Measurements from ENCODE around the gene LHB. TPM values are rescaled to one million over a fixed set of nuclear protein-coding genes. Genes with fewer than 3 reads are reported as not detected.
A peak's percentile ranks its signal among the peaks of the same experiment; 100 is the strongest.

The LHB gene
- polyA plus RNA-seq, 1 donor = not detected

DNA sequence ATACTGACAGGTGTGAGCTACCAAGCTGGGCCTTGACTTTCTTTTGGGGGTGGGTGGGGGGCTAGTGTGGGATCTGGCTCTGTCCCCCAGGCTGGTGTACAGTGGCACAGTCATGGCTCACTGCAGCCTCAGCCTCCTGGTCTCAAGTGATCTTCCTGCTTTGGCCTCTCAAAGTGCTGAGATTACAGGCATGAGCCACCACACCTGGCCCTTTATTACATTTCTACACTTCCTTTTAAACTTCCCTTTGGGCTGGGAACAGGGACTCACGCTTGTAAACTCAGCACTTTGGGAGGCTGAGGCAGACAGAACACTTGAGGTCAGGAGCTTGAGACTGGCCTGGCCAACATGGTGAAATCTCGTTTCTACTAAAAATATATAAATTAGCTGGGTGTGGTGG is 39.8 kb downstream of the LHB start:
- Histone ChIP-seq H3K36me3 (ENCODE audit: control insufficient read depth, insufficient read depth, low read length) (peaks cover 62% of the 10 kb centered on the region), H3K4me1 (ENCODE audit: control insufficient read depth, insufficient read depth, low read length) (no peaks in the 10 kb centered on the region), H3K27ac (ENCODE audit: low read length) (no peak overlapping the region), H3K4me3 (ENCODE audit: low read length) (no peak overlapping the region), H3K27me3 (ENCODE audit: control insufficient read depth, insufficient read depth, low read length) (no peaks in the 10 kb centered on the region), H3K9me3 (ENCODE audit: control insufficient read depth, low read depth, low read length) (no peaks in the 10 kb centered on the region)
- WGBS (ENCODE audit: insufficient coverage, low lambda C conversion rate) = no CpG with 5 or more reads among the region's 2 CpGs
- no peak for DNase-seq

DNA sequence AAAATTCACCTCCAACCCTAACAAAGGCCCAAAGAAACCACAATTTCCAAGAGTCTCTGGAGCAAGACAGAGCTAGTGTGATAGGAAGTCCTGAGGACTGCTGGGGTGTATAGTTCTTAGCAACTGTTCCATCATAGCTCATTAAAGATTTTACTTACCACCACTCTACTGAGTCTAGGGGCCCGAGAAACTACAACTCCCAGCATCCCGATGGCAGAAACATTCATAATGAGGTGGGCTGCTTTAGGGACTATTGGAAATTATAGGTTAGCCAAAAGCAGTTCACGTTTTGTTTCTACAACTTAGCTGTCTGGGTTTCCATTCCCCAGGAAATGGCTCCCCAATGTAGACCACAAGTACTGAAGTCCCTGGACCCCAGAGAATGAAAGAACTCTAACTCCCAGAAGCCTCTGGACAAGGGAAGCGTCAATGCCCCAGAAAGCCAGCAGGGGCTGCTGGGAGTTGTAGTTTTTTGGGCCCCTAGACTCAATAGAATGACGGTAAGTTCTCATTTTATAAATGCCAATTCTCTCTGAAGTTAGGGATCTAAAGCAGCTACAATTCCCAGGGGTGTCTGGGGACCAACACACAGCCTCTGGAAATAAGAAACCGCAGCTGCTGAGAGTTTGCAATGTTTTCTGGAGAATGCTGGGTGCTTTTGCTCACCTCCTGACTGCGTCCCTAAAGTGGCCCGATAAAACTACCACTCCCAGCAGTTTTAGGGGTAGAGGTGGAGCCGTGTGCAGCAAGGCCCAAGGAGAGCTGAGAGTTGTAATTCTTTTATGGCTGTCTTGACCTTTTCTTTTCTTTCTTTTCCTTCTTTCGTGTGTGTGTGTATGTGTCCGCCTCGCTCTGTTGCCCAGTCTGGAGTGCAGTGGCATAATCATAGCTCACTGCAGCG is 40.7 kb downstream of the LHB start:
- Histone ChIP-seq H3K27ac (ENCODE audit: low read length) (no peak overlapping the region), H3K36me3 (ENCODE audit: control insufficient read depth, insufficient read depth, low read length) (peaks cover 54% of the 10 kb centered on the region), H3K4me3 (ENCODE audit: low read length) (no peak overlapping the region), H3K27me3 (ENCODE audit: control insufficient read depth, insufficient read depth, low read length) (no peaks in the 10 kb centered on the region), H3K4me1 (ENCODE audit: control insufficient read depth, insufficient read depth, low read length) (no peaks in the 10 kb centered on the region), H3K9me3 (ENCODE audit: control insufficient read depth, low read depth, low read length) (no peaks in the 10 kb centered on the region)
- no peak for DNase-seq
- WGBS (ENCODE audit: insufficient coverage, low lambda C conversion rate) = 100% methylated on average over 3 of the region's 13 CpGs

DNA sequence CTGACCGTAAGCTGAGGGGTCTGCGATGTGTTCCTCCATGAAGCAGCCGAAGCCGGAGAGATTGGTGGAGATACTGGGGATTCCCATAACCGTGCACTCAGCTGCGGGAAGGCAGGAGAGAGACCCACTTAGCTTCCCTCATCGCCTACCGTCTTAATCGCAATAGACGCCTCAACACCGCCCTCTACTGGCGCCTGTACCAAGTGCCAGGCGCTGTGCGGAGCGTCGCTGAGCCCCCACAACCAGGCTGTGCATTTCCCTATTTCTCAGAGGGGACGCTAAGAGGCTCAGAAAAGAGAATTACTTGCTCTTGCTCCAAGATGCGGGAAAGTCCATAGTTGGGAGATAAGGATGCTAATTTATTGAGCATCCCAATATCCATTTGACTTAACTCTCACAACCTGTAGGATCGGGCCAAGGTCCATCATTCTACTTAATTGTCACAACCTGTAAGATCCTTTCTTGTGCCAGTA is 45.9 kb downstream of the LHB start:
- Histone ChIP-seq H3K27me3 (ENCODE audit: control insufficient read depth, insufficient read depth, low read length) (no peaks in the 10 kb centered on the region), H3K9me3 (ENCODE audit: control insufficient read depth, low read depth, low read length) (peaks cover 10% of the 10 kb centered on the region), H3K27ac (ENCODE audit: low read length) (no peak overlapping the region), H3K4me3 (ENCODE audit: low read length) (no peak overlapping the region), H3K4me1 (ENCODE audit: control insufficient read depth, insufficient read depth, low read length) (peaks cover 2% of the 10 kb centered on the region), H3K36me3 (ENCODE audit: control insufficient read depth, insufficient read depth, low read length) (peaks cover 64% of the 10 kb centered on the region)
- peak; percentile 76 to 79 for DNase-seq
- no CpG with 5 or more reads among the region's 19 CpGs for WGBS (ENCODE audit: insufficient coverage, low lambda C conversion rate)

DNA sequence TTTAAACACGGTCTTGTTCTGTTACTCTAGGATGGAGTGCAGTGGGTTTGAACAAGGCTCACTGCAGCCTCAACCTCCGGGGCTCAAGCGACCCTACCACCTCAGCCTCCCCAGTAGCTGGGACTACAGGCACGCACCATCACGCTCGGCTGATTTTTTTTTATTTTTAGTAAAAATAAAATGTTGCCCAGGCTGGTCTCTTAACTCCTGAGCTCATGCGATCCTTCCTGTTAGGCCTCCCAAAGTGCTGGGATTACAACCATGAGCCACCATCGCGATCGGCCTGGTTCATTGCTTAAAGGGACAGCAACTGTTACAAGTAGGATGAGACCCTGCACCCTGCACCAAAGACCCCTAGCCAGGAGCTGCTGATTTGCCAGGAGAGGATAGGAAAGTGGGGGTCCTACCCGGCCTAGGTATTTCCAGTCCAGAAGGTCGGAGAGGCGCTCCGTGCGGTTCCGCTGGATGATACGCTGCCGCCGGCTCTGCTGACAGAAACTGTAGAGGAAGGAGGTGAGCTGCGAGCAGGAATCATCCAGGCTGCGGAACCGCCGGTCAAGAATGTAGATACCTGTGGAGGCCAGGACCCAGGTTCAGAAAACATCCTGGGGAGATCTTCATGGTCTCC is 46.6 kb downstream of the LHB start:
- DNase-seq = no peak
- Histone ChIP-seq H3K27me3 (ENCODE audit: control insufficient read depth, insufficient read depth, low read length) (no peaks in the 10 kb centered on the region), H3K36me3 (ENCODE audit: control insufficient read depth, insufficient read depth, low read length) (peaks cover 67% of the 10 kb centered on the region), H3K4me3 (ENCODE audit: low read length) (no peak overlapping the region), H3K27ac (ENCODE audit: low read length) (no peak overlapping the region), H3K4me1 (ENCODE audit: control insufficient read depth, insufficient read depth, low read length) (peaks cover 2% of the 10 kb centered on the region), H3K9me3 (ENCODE audit: control insufficient read depth, low read depth, low read length) (peaks cover 10% of the 10 kb centered on the region)
- 100% methylated on average over 4 of the region's 23 CpGs for WGBS (ENCODE audit: insufficient coverage, low lambda C conversion rate)

DNA sequence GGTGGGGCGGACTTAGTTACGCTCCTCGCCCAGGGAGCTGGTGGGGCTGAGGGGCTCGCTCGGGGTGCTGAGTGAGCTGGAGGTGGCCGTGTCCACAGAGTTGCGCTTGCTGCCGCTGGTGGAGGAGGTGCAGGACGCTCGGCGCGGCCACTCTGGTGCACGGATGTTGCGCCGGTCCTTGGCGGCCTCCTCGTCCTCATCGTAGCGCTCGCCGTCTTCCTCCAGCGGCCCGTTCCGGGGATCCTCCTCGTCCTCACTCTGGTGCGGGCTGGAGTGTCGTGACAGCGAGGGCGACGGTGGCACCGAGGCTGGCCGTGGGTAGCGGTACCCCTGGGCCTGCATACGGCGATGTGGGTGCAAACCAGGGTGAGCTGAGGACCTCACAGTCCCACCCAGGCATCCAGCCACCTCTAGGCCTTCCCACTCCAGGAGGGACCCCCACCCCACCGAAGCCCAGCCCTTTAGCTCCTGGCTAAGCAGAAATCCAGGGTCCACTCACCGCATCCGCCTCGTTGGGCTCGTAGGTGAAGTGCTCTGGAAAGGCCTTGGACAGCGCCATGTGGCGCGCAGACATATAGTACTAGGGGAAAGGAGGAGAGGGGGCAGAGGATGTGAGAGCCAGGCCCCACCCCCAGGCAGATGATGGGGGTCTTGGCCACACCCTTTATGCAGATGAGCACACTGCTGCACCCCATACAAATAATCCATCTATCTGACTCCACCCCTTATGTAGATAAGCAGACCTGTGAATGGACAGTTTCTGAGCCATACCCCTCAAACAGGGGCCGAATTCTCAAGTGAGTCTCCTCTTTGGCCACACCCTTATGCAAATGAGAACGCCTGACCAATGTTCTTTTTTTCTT is 47.4 kb downstream of the LHB start:
- Histone ChIP-seq H3K27me3 (ENCODE audit: control insufficient read depth, insufficient read depth, low read length) (no peaks in the 10 kb centered on the region), H3K36me3 (ENCODE audit: control insufficient read depth, insufficient read depth, low read length) (peaks cover 63% of the 10 kb centered on the region), H3K27ac (ENCODE audit: low read length) (no peak overlapping the region), H3K4me3 (ENCODE audit: low read length) (no peak overlapping the region), H3K9me3 (ENCODE audit: control insufficient read depth, low read depth, low read length) (peaks cover 13% of the 10 kb centered on the region), H3K4me1 (ENCODE audit: control insufficient read depth, insufficient read depth, low read length) (peaks cover 5% of the 10 kb centered on the region)
- WGBS (ENCODE audit: insufficient coverage, low lambda C conversion rate) = no CpG with 5 or more reads among the region's 45 CpGs
- no peak for DNase-seq

DNA sequence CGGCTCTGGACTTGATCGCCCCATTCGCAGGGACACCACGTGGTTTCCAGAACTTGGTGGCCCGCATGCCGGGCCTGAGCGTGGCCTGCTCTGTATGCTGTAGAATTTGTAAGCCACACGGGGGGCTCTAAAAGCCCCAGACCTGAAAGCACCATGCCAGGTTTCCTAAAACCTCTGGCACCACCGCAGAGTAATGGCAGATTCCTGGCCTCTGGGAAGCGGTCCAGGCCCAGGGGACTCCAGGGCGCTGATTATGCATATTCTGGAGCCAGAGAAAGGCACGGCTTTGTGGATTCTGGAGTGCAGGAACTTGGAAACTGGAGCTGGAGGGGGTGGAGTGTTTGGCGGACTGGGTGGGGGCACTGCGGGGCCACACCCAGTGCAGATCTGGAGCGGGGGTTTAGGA is 48.1 kb downstream of the LHB start:
- Histone ChIP-seq H3K4me3 (ENCODE audit: low read length) (no peak overlapping the region), H3K4me1 (ENCODE audit: control insufficient read depth, insufficient read depth, low read length) (peaks cover 11% of the 10 kb centered on the region), H3K9me3 (ENCODE audit: control insufficient read depth, low read depth, low read length) (peaks cover 13% of the 10 kb centered on the region), H3K27me3 (ENCODE audit: control insufficient read depth, insufficient read depth, low read length) (no peaks in the 10 kb centered on the region), H3K36me3 (ENCODE audit: control insufficient read depth, insufficient read depth, low read length) (peaks cover 56% of the 10 kb centered on the region), H3K27ac (ENCODE audit: low read length) (no peak overlapping the region)
- no peak for DNase-seq
- WGBS (ENCODE audit: insufficient coverage, low lambda C conversion rate) = no CpG with 5 or more reads among the region's 15 CpGs

DNA sequence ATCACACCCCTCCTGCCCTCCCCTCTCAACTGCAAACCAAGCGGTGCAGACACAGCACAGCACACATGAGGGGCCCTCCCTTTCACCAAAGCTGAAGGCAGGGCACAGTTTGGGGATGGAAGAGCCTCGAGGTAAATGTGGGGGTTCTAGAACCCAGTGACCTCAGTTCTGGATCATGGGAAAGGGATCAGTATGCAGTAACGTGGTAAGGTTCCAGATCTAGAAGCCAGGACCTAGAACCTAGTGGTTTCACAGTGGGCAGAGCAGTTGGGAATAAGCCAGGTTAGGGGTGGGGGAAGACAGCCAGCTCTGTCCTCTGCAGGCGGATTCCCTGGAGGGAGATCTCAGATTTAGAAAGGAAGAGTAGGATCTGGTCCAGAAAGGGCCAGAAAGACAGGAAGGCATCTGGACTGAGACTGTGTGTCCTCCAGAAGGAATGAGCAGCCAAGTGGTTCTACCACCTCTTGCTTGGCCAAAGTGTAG is 48.7 kb downstream of the LHB start:
- Histone ChIP-seq H3K27ac (ENCODE audit: low read length) (peak overlapping the region; percentile 79), H3K27me3 (ENCODE audit: control insufficient read depth, insufficient read depth, low read length) (no peaks in the 10 kb centered on the region), H3K4me3 (ENCODE audit: low read length) (no peak overlapping the region), H3K4me1 (ENCODE audit: control insufficient read depth, insufficient read depth, low read length) (peaks cover 12% of the 10 kb centered on the region), H3K9me3 (ENCODE audit: control insufficient read depth, low read depth, low read length) (peaks cover 13% of the 10 kb centered on the region), H3K36me3 (ENCODE audit: control insufficient read depth, insufficient read depth, low read length) (peaks cover 52% of the 10 kb centered on the region)
- peak in 1 of 2 donors; percentile 44 for DNase-seq
- WGBS (ENCODE audit: insufficient coverage, low lambda C conversion rate) = no CpG with 5 or more reads among the region's 4 CpGs

DNA sequence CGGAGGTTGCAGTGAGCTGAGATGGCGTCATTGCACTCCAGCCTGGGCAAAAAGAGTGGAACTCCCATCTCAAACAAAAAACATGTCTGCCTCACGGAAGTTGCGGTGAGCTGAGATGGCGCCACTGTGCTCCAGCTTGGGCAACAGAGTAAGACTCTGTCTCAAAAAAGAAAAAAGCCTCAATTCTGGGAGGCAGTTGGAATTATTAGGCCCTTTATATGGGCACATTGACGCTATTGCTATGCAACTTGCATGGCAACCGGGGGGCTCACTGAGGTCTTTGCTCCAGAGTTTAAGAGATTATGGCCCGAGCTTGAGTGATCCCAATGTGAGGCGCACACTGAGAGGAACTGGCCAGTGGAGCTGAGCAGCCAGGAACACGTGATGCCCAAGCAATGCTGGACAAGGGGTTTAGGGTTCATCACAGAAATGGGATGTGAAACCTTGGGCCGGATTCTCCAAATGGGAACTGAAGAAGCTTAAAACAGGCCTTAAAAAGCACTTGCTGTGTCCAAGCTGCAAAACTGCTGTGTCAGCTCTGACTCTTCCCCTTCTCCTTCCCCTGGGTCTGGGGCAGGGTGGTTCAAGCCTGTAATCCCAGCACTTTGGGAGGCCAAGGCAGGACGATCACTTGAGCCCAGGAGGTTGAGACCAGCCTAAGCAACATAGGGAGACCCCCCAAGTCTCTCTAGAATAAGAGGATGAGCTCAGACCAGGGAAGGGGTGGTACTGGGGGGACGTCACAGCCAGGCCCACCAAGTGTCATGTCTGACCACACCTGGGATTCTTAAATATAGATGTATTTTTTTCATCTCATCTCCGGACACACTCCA is 49.3 kb downstream of the LHB start:
- Histone ChIP-seq H3K4me1 (ENCODE audit: control insufficient read depth, insufficient read depth, low read length) (peaks cover 12% of the 10 kb centered on the region), H3K27ac (ENCODE audit: low read length) (peak overlapping the region; percentile 79), H3K27me3 (ENCODE audit: control insufficient read depth, insufficient read depth, low read length) (no peaks in the 10 kb centered on the region), H3K36me3 (ENCODE audit: control insufficient read depth, insufficient read depth, low read length) (peaks cover 46% of the 10 kb centered on the region), H3K9me3 (ENCODE audit: control insufficient read depth, low read depth, low read length) (peaks cover 13% of the 10 kb centered on the region), H3K4me3 (ENCODE audit: low read length) (peak overlapping the region; percentile 91)
- peak; percentile 70 to 85 for DNase-seq
- WGBS (ENCODE audit: insufficient coverage, low lambda C conversion rate) = no CpG with 5 or more reads among the region's 14 CpGs

DNA sequence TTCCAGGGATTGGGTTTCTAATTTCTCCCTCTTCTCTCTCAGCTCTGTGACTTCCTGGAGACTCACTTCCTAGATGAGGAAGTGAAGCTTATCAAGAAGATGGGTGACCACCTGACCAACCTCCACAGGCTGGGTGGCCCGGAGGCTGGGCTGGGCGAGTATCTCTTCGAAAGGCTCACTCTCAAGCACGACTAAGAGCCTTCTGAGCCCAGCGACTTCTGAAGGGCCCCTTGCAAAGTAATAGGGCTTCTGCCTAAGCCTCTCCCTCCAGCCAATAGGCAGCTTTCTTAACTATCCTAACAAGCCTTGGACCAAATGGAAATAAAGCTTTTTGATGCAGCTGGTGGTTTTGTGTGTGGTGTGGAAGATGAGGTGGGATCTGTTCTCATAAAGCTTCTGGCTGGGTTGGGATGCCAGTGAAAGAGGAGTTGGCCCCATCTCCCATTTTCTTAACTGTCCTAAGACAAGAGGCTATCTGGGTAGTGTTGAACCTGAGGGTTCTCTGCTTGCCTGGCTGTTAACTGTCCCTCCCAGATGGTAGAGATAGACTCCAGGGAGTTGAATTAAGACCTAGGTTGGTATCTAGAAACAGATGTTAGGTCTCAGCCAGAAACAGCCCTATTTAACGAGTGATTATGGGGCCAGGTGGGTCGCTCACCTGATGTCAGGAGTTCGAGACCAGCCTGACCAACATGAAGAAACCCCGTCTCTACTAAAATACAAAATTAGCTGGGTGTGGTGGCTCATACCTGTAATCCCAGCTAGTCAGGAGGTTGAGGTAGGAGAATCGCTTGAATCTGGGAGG is 50.1 kb downstream of the LHB start:
- H3K4me1 ChIP-seq (ENCODE audit: control insufficient read depth, insufficient read depth, low read length) = peaks cover 17% of the 10 kb centered on the region
- peak overlapping the region; percentile 91 for H3K4me3 ChIP-seq (ENCODE audit: low read length)
- H3K9me3 ChIP-seq (ENCODE audit: control insufficient read depth, low read depth, low read length) = peaks cover 13% of the 10 kb centered on the region
- H3K36me3 ChIP-seq (ENCODE audit: control insufficient read depth, insufficient read depth, low read length) = peaks cover 42% of the 10 kb centered on the region
- no CpG with 5 or more reads among the region's 10 CpGs for WGBS (ENCODE audit: insufficient coverage, low lambda C conversion rate)
- peak overlapping the region; percentile 79 for H3K27ac ChIP-seq (ENCODE audit: low read length)
- H3K27me3 ChIP-seq (ENCODE audit: control insufficient read depth, insufficient read depth, low read length) = no peaks in the 10 kb centered on the region
- DNase-seq = no peak

Data from large intestine (tissue), 3 donors.